Neural progenitor cell (in vitro differentiated cells): ENCODE measurements around the gene BAX. TPM values are rescaled to one million over a fixed set of nuclear protein-coding genes. Genes with fewer than 3 reads are reported as not detected.

Experiments used
- DNase-seq: peaks from one replicate; pipeline ENCODE4 v3.0.0-alpha.2; 2016; ENCODE audit warnings: low spot score
- H2AFZ ChIP-seq: fragments of 200-600 bp; sonication (generic); replicated peaks from 2 replicates; pipeline ENCODE4 v1.6.1; 2016; ENCODE audit warnings: antibody characterized with exemption
- H3F3A ChIP-seq: fragments of 200-600 bp; sonication (generic); 2 replicates; pipeline ENCODE4 v1.6.1; 2016; ENCODE audit warnings: antibody characterized with exemption, low read depth
- H3K27ac ChIP-seq: fragments of 200-600 bp; sonication (generic); 2 replicates; pipeline ENCODE4 v1.5.1; 2016; ENCODE audit warnings: mild to moderate bottlenecking
- H3K27me3 ChIP-seq: fragments of 200-600 bp; sonication (generic); 2 replicates; pipeline ENCODE4 v1.6.1; 2016; ENCODE audit warnings: mild to moderate bottlenecking, moderate library complexity
- H3K36me3 ChIP-seq: fragments of 200-600 bp; sonication (generic); 2 replicates; pipeline ENCODE4 v1.5.1; 2016
- H3K4me1 ChIP-seq: fragments of 200-600 bp; sonication (generic); 2 replicates; pipeline ENCODE4 v1.6.1; 2016; ENCODE audit warnings: mixed run types
- H3K4me2 ChIP-seq: fragments of 200-600 bp; sonication (generic); 2 replicates; pipeline ENCODE4 v1.6.1; 2016
- H3K4me3 ChIP-seq: fragments of 200-600 bp; sonication (generic); 2 replicates; pipeline ENCODE4 v1.5.1; 2016
- H3K79me2 ChIP-seq: fragments of 200-600 bp; sonication (generic); 2 replicates; pipeline ENCODE4 v1.6.1; 2016; ENCODE audit warnings: low read depth
- H3K9ac ChIP-seq: fragments of 200-600 bp; sonication (generic); 2 replicates; pipeline ENCODE4 v1.6.1; 2016
- H3K9me3 ChIP-seq: fragments of 200-600 bp; sonication (generic); 2 replicates; pipeline ENCODE4 v1.5.1; 2016; ENCODE audit warnings: low read depth
- H4K20me1 ChIP-seq: fragments of 200-600 bp; sonication (generic); 2 replicates; pipeline ENCODE4 v1.6.1; 2016; ENCODE audit warnings: low read depth
- H3K27ac Mint-ChIP-seq: 3 replicates; pipeline ENCODE4 v1.8.0; 2021; ENCODE audit warnings: mixed read lengths
- H3K27me3 Mint-ChIP-seq: 2 replicates; pipeline ENCODE4 v1.8.0; 2022; ENCODE audit warnings: low read depth, mild to moderate bottlenecking, inconsistent platforms, moderate library complexity, mixed read lengths; ENCODE audit not compliant: insufficient read depth
- H3K36me3 Mint-ChIP-seq: 3 replicates; pipeline ENCODE4 v1.8.0; 2021; ENCODE audit warnings: mixed read lengths
- H3K4me1 Mint-ChIP-seq: 3 replicates; pipeline ENCODE4 v1.8.0; 2021; ENCODE audit warnings: mixed read lengths
- H3K4me3 Mint-ChIP-seq: 3 replicates; pipeline ENCODE4 v1.8.0; 2021; ENCODE audit warnings: mild to moderate bottlenecking, moderate library complexity, mixed read lengths
- H3K9me3 Mint-ChIP-seq: 3 replicates; pipeline ENCODE4 v1.8.0; 2020; ENCODE audit warnings: mixed read lengths
- CTCF ChIP-seq: fragments of 200-600 bp; sonication (generic); IDR thresholded peaks from 2 replicates; pipeline ENCODE4 v1.5.1; 2017; ENCODE audit warnings: antibody characterized with exemption, mild to moderate bottlenecking
- EZH2 ChIP-seq: fragments of 200-600 bp; sonication (generic); IDR thresholded peaks from 2 replicates; pipeline ENCODE4 v1.6.1; 2017; ENCODE audit warnings: antibody characterized with exemption, mild to moderate bottlenecking, moderate library complexity
- EZH2phosphoT487 ChIP-seq: fragments of 200-600 bp; sonication (generic); IDR thresholded peaks from 2 replicates; pipeline ENCODE4 v1.6.1; 2017; ENCODE audit warnings: antibody characterized with exemption
- microRNA-seq: library from miRNA; unstranded; fragments of <30 nt; microRNA quantifications from one replicate; pipeline ENCODE4, GENCODE V29; 2016
- small RNA-seq: library from RNA; depleted of rRNA; stranded (forward); fragments of <200 nt; gene quantifications from one replicate; pipeline ENCODE3, GENCODE V24; 2015
- total RNA-seq: library from RNA; depleted of rRNA; stranded (reverse); fragments of >200 nt; gene quantifications from 2 replicates; pipeline ENCODE4 v1.2.3, GENCODE V29; 2015; ENCODE audit warnings: low replicate concordance

Gene BAX
- total RNA-seq, 1 donor from 2014 or later = 35.8 TPM

- Histone ChIP-seq H3K36me3 (no peaks in the 10 kb centered on the region), H3K4me1 (no peaks in the 10 kb centered on the region), H3K9ac (no peak overlapping the region), H3K4me3 (no peak overlapping the region), H4K20me1 (no peaks in the 10 kb centered on the region), H2AFZ (no peak overlapping the region), H3K27ac (no peak overlapping the region), H3F3A (no peaks in the 10 kb centered on the region), H3K27me3 (no peaks in the 10 kb centered on the region), H3K4me2 (no peak overlapping the region), H3K79me2 (no peaks in the 10 kb centered on the region), H3K9me3 (no peaks in the 10 kb centered on the region)
- no peaks in the 10 kb centered on the region for H3K9me3 Mint-ChIP-seq
- no peak overlapping the region for H3K27ac Mint-ChIP-seq
- H3K4me3 Mint-ChIP-seq = no peak overlapping the region
- DNase-seq = no peak
- H3K36me3 Mint-ChIP-seq = peaks cover 13% of the 10 kb centered on the region
- no peaks in the 10 kb centered on the region for H3K27me3 Mint-ChIP-seq
- no peaks in the 10 kb centered on the region for H3K4me1 Mint-ChIP-seq
- TF ChIP-seq CTCF = no peak
These were observed 55.2 kb downstream of the BAX start for GRCh38 chr19:49009828-49010227.

GRCh38 chr19:49010453-49010852, 55.8 kb downstream of the BAX start:
- H3K27ac Mint-ChIP-seq = no peak overlapping the region
- no peak overlapping the region for H3K4me3 Mint-ChIP-seq

GRCh38 chr19:49011194-49011593, 56.5 kb downstream of the BAX start:
- Histone ChIP-seq H3K9ac (no peak overlapping the region), H3K36me3 (no peaks in the 10 kb centered on the region), H3K27ac (no peak overlapping the region), H3K27me3 (no peaks in the 10 kb centered on the region), H3K4me1 (no peaks in the 10 kb centered on the region), H3K79me2 (no peaks in the 10 kb centered on the region), H3K4me2 (no peak overlapping the region), H2AFZ (no peak overlapping the region), H3K4me3 (no peak overlapping the region), H3F3A (no peaks in the 10 kb centered on the region), H4K20me1 (no peaks in the 10 kb centered on the region), H3K9me3 (no peaks in the 10 kb centered on the region)
- H3K27ac Mint-ChIP-seq = no peak overlapping the region
- no peak overlapping the region for H3K4me3 Mint-ChIP-seq
- H3K27me3 Mint-ChIP-seq = no peaks in the 10 kb centered on the region
- no peaks in the 10 kb centered on the region for H3K4me1 Mint-ChIP-seq
- H3K36me3 Mint-ChIP-seq = peaks cover 15% of the 10 kb centered on the region
- TF ChIP-seq CTCF = no peak
- no peak for TF ChIP-seq EZH2phosphoT487
- no peak for TF ChIP-seq EZH2
- no peaks in the 10 kb centered on the region for H3K9me3 Mint-ChIP-seq
- DNase-seq = no peak

More at GRCh38 chr19:49010453-49010852, 55.8 kb downstream of the BAX start:
- H3K4me3 ChIP-seq = no peak overlapping the region
- H3K36me3 Mint-ChIP-seq = peaks cover 13% of the 10 kb centered on the region
- DNase-seq = no peak
- H3F3A ChIP-seq = no peaks in the 10 kb centered on the region
- no peaks in the 10 kb centered on the region for H3K27me3 ChIP-seq
- TF ChIP-seq EZH2phosphoT487 (no peak), CTCF (no peak), EZH2 (no peak)
- no peaks in the 10 kb centered on the region for H3K4me1 ChIP-seq
- H3K27ac ChIP-seq = no peak overlapping the region
- no peak overlapping the region for H2AFZ ChIP-seq
- no peak overlapping the region for H3K4me2 ChIP-seq
- H4K20me1 ChIP-seq = no peaks in the 10 kb centered on the region
- no peaks in the 10 kb centered on the region for H3K9me3 Mint-ChIP-seq
- no peaks in the 10 kb centered on the region for H3K36me3 ChIP-seq
- H3K9me3 ChIP-seq = no peaks in the 10 kb centered on the region
- no peaks in the 10 kb centered on the region for H3K4me1 Mint-ChIP-seq
- no peaks in the 10 kb centered on the region for H3K27me3 Mint-ChIP-seq
- no peak overlapping the region for H3K9ac ChIP-seq
- no peaks in the 10 kb centered on the region for H3K79me2 ChIP-seq

Small RNAs within 50 kb of the gene (microRNA-seq; reads per million reads assigned to microRNA genes)
- 0.54 reads per million for gene MIR6798

Small RNAs within 50 kb of the gene (small RNA-seq; reads per million reads assigned to genes)
- not detected for gene AC026803.1
- not detected for gene MIR6798

Other genes starting within 250 kb of the BAX start
- gene MAMSTR, start 235.2 kb upstream of the BAX start, total RNA-seq = 1.2 and 1.4 TPM in 2 replicates
- gene RASIP1, start 214.3 kb upstream of the BAX start, total RNA-seq = 0.86 and 3.2 TPM in 2 replicates
- 0.19 and 0.40 TPM in 2 replicates for gene IZUMO1, start 208.0 kb upstream of the BAX start, total RNA-seq
- gene FUT1, start 202.2 kb upstream of the BAX start, total RNA-seq = 2.9 and 5.1 TPM in 2 replicates
- not detected in 2 replicates for gene FGF21, start 199.4 kb upstream of the BAX start, total RNA-seq
- gene BCAT2, start 143.8 kb upstream of the BAX start, total RNA-seq = 33.5 and 63.2 TPM in 2 replicates
- gene HSD17B14, start 118.4 kb upstream of the BAX start, total RNA-seq = 11.2 and 27.6 TPM in 2 replicates
- 6.2 and 6.3 TPM in 2 replicates for gene PLEKHA4, start 86.3 kb upstream of the BAX start, total RNA-seq
- gene PPP1R15A, start 82.5 kb upstream of the BAX start, total RNA-seq = 10.6 and 19.1 TPM in 2 replicates
- gene TULP2, start 56.1 kb upstream of the BAX start, total RNA-seq = 0.26 and 0.40 TPM in 2 replicates
- 73.5 and 158 TPM in 2 replicates for gene NUCB1, start 54.6 kb upstream of the BAX start, total RNA-seq
- 1.6 TPM in 1 of 2 replicates, not detected in the other for gene DHDH, start 21.2 kb upstream of the BAX start, total RNA-seq
- 989 and 1,798 TPM in 2 replicates for gene FTL, start 10.4 kb downstream of the BAX start, total RNA-seq
- gene GYS1, start 38.4 kb downstream of the BAX start, total RNA-seq = 17.7 and 38.7 TPM in 2 replicates
- 67.0 and 157 TPM in 2 replicates for gene RUVBL2, start 39.0 kb downstream of the BAX start, total RNA-seq
- not detected in 2 replicates for gene LHB, start 62.2 kb downstream of the BAX start, total RNA-seq
- gene CGB3, start 69.5 kb downstream of the BAX start, total RNA-seq = not detected in 2 replicates
- gene CGB2, start 77.0 kb downstream of the BAX start, total RNA-seq = 1.0 TPM in 1 of 2 replicates, not detected in the other
- gene CGB1, start 82.0 kb downstream of the BAX start, total RNA-seq = not detected in 2 replicates
- gene CGB5, start 89.0 kb downstream of the BAX start, total RNA-seq = not detected in 2 replicates
- gene CGB8, start 94.2 kb downstream of the BAX start, total RNA-seq = not detected in 2 replicates
- 0.31 TPM in 1 of 2 replicates, not detected in the other for gene CGB7, start 102.9 kb downstream of the BAX start, total RNA-seq
- 0.46 and 3.8 TPM in 2 replicates for gene NTF4, start 109.9 kb downstream of the BAX start, total RNA-seq
- gene KCNA7, start 117.8 kb downstream of the BAX start, total RNA-seq = 0.11 TPM in 1 of 2 replicates, not detected in the other
- gene SNRNP70, start 130.6 kb downstream of the BAX start, total RNA-seq = 162 and 365 TPM in 2 replicates
- gene LIN7B, start 159.5 kb downstream of the BAX start, total RNA-seq = 9.2 and 9.7 TPM in 2 replicates
- gene C19orf73, start 164.3 kb downstream of the BAX start, total RNA-seq = 1.7 TPM in 1 of 2 replicates, not detected in the other
- gene PPFIA3, start 164.7 kb downstream of the BAX start, total RNA-seq = 1.8 and 12.0 TPM in 2 replicates
- 0.31 TPM in 1 of 2 replicates, not detected in the other for gene HRC, start 200.5 kb downstream of the BAX start, total RNA-seq
- gene TRPM4, start 202.9 kb downstream of the BAX start, total RNA-seq = 3.1 and 11.2 TPM in 2 replicates